Keratinocyte (primary cell): ENCODE results near the gene C4BPA.

Experiments used
- CTCF ChIP-seq, 3 experiments: IDR thresholded peaks in 1 of 3; conservative IDR thresholded peaks in 1 of 3; optimal IDR thresholded peaks in 1 of 3; 2 replicates in 2 of 3; 3 replicates in 1 of 3; pipeline versions ENCODE3 to v1.5.1; 2011; ENCODE audit warnings: low read length in 3 of 3, mild to moderate bottlenecking in 3 of 3, moderate library complexity in 2 of 3, control low read depth in 1 of 3, inconsistent platforms in 1 of 3; ENCODE audit not compliant: insufficient read depth in 2 of 3; ENCODE audit errors: extremely low read depth in 1 of 3
- EZH2 ChIP-seq: IDR thresholded peaks from one replicate; pipeline ENCODE4 v1.6.1; 2012; ENCODE audit warnings: inconsistent platforms, mild to moderate bottlenecking, low read length, moderate library complexity

- TF ChIP-seq CTCF (optimal IDR thresholded peaks at IDR 0.05 in 1 of 3, IDR thresholded peaks at IDR 0.05 in 1 of 3, conservative IDR thresholded peaks at IDR 0.05 in 1 of 3; ENCODE audit: extremely low read depth in 1 of 3, insufficient read depth in 2 of 3, low read length in 3 of 3) (no peak), EZH2 (no peak)
Observed at GRCh38 chr1:207067185-207067584, 36.8 kb upstream of the C4BPA start.
